CMK (cell line): ENCODE results near the gene TMEM208.
A peak's percentile ranks its signal among the peaks of the same experiment; 100 is the strongest.

ENCODE experiments used
- DNase-seq: peaks from one replicate; pipeline ENCODE4 v3.0.0-alpha.2; 2010; ENCODE audit warnings: low read depth

Gene TMEM208

DNA sequence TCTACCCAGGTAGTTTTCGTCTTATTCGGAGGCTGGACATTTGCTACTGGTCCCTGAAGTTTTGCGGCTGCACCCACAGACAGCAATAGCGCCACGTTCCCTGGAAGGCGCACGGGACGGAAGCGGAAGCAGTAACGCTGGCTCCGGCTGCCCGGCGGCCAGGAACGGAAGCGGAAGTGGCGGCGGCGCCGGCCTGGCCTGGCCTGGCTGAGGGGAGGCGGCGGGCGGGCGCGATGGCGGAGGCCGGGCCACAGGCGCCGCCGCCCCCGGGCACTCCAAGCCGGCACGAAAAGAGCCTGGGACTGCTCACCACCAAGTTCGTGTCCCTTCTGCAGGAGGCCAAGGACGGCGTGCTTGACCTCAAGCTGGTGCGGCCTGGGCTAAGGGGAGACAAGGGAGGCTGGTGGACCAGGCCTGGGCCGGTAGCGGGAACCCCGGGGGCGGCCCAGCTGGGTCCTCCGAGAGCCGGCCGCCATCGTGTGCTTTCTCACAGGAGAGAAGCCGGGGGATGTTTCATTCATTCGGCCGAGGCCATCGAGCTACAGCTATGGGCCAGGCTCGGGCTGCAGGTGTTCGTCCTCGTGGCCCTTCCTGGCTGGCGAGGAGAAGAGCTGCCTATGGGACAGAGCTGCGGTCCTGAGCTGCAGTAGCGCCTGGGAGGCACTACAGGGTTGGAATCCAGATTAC lies 34.8 kb upstream of the TMEM208 start, which contains the start of gene E2F4:
TSS of gene E2F4 (plus strand) at position 161 of the 687 bp plus-strand sequence. CDS start at position 234, 73 bp downstream.
- DNase-seq, result peak; percentile 85

DNA sequence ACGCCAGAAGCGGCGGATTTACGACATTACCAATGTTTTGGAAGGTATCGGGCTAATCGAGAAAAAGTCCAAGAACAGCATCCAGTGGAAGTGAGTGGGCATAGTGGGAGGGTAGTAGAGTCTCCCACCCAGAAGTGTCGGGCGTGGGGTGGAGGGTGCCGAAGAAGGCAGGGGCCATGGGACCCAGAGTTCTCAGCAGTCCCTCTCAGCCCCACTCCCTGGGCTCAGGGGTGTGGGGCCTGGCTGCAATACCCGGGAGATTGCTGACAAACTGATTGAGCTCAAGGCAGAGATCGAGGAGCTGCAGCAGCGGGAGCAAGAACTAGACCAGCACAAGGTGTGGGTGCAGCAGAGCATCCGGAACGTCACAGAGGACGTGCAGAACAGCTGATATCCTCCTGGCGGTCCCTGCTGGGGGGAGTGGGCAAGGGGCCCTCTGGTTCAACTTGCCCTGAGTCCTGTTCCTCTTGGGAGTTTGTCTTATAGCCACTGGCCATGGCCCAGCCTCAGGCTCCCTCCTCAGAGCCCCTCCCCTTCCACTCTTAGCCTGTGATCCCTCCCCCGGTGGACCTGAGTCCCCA lies 34.1 kb upstream of the TMEM208 start:
- no peak for DNase-seq

DNA sequence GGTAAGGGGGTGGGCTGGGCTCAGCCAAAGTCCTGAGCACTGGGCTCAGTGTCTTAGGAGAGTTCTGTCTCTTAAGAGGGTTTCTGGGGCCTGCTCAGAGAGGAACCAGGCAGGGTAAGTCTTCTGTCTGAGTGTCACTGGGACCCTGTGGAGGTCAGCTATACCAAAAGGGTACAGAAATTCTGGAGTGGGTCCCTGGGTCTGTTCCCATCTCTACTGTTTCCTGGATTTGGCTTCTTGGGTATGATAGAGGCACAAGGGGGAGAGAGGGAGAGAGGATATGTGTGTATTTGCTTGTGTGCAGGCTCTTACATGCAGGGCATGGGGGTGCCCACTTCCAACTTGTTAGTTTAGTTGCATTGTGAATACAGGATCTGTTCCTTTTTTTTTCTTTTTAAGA lies 33.4 kb upstream of the TMEM208 start:
- no peak for DNase-seq

DNA sequence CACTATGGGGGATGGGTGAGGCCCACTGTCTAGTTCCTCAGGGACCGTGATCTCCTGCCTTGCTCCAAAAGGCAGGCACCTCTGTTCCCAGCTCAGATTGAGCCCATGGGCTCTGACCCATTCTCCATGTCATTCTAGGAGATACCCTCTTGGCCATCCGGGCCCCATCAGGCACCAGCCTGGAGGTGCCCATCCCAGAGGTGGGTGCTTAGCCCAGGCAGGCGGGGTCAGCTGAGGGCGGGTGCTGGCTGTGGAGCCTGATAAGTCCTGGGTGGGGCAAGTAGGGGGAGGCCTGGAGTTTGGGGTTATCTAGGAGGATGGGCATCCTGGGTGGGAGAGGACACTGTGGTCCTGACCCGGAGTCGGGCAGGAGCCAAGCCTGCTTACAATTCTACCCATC lies 32.7 kb upstream of the TMEM208 start:
- no peak for DNase-seq

DNA sequence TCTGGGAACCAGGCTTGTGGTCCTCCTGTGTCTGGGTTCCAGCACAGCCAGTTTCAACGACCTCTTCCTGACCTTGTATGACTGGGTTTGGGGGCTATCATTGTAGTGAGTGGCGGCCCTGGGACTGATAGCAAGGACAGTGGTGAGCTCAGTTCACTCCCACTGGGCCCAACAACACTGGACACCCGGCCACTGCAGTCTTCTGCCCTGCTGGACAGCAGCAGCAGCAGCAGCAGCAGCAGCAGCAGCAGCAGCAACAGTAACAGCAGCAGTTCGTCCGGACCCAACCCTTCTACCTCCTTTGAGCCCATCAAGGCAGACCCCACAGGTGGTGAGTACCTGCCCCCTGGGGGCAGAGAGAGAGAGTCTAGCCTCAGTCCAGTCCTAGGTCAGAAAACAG lies 31.3 kb upstream of the TMEM208 start:
- no peak for DNase-seq

DNA sequence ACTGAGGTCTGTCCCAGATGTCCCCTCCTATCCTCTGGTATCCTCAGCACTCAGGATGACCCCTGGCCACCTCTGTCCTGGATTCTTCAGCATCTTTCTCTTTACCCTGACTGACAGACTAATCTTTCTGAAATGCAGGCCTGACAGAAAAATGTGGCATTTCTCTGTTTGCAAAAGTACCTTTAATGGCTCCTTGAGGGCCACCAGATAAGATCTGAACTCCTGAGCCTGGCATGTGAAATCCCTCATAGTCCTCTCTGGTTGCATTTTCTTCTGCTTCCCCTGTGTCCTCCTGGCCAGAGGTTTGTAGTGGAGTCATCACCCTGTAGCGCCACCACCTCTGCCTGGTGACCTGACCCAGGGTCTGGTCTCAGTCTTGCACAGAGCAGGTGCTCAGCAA lies 30.0 kb upstream of the TMEM208 start:
- no peak for DNase-seq

DNA sequence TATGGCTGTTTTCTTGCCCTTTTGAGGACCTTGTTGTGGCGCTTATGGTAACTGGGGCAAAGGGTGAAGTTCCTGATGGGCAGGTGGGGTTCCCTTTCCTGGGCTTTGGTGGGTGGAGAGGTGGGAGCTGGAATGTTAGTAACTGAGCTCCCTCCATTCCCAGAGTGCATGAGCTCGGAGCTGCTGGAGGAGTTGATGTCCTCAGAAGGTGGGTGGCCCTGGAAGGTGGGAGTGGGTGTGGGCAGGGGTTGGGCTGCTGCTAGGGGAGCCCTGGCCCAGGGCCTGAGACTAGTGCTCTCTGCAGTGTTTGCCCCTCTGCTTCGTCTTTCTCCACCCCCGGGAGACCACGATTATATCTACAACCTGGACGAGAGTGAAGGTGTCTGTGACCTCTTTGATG lies 29.2 kb upstream of the TMEM208 start:
- no peak for DNase-seq

DNA sequence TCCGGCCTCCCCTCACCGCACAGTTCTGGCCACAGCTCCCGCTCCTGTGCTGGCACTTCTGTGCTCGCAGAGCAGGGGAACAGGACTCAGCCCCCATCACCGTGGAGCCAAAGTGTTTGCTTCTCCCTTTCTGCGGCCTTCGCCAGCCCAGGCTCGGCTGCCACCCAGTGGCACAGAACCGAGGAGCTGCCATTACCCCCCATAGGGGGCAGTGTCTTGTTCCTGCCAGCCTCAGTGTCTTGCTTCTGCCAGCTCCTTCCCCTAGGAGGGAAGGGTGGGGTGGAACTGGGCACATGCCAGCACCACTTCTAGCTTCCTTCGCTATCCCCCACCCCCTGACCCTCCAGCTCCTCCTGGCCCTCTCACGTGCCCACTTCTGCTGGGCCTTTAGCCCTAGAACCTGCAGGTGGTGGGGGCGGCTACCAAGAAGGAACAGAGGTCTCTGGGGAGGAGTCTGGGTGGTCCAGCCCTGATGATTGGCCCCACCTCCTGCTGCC lies 28.6 kb upstream of the TMEM208 start:
- DNase-seq, result no peak

DNA sequence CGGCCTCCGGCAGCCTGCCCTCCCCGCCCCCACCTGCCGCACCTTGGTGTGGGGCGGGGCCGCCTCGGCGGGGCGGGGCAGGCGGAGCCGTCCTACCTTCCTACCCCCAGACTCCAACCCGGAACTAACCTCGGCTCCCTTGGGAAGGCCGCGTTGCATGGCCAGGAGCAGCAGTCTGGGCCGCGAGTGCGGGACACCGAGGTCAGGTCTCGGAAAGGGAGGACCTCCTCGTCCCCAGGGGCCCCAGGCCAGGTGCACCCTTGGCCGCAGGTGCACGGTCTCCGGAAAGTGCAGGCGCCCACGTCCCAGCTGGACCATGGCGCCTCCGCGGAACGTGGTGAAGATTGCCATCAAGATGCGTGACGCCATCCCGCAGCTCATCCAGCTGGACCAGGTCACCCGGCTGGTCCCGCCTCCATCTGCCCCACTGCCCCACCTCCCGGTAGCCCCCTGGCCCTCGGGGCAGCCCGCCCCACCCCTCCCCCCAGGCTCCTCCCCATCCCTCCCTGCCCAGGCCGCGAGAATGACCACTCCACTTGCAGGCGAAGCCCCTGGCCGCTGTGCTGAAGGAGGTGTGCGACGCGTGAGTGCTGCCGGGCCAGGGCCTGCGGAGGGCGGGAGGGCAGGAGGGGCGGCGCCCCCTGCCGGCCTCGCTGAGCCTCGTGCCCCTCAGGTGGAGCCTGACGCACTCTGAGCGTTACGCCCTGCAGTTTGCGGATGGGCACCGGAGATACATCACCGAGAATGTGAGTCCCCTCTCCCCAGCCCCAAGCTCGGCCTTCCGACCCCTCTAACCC lies 27.7 kb upstream of the TMEM208 start, which contains the start of gene ELMO3:
TSS of gene ELMO3 (plus strand) at position 121 of the 797 bp plus-strand sequence. CDS start at position 317, 196 bp downstream.
- no peak for DNase-seq

DNA sequence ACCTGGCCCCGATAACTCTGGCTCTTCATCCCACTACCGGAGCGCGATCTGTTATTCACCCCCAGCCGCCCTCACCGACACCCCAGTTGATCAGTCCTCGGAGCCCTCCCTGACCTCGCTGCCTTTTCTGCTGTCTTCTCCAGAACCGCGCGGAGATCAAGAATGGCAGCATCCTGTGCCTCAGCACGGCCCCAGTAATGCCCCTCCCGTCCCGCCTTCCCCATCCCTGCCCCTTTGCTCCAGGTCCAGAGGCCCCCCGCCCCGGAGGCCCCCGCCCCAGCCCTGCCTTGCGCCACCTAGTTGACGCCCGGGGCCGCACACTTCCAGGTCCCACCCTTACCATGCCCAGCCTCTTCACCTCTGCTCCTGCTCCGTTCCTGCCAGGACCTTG lies 27.1 kb upstream of the TMEM208 start:
- no peak for DNase-seq

DNA sequence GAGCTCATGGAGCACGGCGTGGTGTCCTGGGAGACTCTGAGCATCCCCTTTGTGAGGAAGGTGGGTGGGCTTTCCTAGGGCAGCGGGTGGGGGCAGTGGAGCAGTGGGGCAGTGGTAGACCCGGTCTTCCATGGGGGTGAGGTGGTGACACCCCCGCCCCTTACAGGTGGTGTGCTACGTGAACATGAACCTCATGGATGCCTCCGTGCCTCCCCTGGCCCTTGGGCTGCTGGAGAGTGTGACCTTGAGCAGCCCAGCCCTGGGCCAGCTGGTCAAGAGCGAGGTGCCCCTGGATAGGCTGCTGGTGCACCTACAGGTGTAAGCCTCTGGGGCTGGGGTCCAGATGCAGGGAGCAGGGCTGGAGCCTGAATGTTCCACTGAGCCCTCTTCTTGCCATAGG lies 26.4 kb upstream of the TMEM208 start:
- DNase-seq, result no peak

DNA sequence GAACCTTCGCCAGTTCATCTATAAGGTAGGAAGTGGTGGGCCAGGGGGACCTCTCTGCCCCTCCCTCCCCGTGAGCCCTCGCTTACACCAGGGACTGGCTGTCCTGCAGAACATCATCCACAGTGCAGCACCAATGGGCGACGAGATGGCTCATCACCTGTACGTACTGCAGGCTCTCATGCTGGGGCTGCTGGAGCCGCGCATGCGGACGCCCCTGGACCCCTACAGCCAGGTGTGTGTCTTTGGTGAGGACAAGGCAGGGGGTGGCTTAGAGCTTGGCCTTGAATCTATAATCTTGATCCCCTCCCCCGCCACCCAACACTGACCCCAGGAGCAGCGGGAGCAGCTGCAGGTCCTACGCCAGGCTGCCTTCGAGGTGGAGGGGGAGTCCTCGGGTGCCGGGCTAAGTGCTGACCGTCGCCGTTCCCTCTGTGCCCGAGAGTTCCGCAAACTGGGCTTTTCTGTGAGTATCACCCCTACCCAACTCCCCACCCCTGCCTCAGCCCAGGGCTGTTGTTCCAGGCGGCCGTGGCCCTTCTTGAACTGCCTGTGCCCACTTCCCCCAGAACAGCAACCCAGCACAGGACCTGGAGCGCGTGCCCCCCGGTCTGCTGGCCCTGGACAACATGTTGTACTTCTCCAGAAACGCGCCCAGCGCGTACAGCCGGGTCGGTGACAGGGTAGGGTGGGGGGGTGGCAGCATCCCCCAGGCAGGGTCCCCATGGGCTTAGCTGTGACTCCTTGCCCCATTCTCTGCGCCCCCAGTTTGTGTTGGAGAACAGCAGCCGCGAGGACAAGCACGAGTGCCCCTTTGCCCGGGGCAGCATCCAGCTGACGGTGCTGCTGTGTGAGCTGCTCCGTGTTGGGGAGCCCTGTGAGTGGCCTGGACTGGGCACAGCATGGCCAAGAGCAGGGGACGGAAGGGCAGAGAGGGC lies 25.3 kb upstream of the TMEM208 start:
- DNase-seq, result no peak

DNA sequence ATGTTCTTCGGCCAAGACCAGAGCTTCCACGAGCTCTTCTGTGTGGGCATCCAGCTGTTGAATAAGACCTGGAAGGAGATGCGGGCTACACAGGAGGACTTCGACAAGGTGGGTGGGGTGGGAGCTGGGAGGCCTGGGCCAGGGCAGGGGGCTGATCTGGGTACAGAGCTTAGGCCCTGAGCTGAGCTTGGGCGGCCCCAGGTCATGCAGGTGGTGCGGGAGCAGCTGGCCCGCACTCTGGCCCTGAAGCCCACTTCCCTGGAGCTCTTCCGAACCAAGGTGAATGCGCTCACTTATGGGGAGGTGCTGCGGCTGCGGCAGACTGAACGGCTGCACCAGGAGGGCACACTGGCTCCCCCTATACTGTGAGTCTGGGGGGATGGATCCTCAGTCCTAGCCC lies 24.5 kb upstream of the TMEM208 start:
- DNase-seq, result no peak

DNA sequence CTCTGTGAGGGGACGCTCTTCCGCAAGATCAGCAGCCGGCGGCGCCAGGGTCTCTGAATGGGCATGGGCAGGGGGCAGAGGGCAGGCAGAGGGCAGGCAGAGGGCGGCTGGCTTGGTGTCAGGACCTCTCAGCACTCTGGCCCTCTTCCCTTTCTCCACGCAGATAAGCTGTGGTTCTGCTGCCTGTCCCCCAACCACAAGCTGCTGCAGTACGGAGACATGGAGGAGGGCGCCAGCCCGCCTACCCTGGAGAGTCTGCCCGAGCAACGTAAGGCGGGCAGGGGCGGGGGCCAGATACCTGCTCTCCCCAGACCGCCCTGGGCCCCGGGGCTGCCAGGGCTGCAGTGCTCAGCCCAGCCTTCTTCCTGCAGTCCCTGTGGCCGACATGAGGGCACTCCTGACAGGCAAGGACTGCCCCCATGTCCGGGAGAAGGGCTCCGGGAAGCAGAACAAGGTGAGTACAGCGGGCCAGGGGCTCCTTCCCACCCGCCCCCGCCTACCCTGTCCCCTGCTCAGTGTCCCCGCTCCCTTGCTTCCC lies 23.9 kb upstream of the TMEM208 start:
- DNase-seq, result no peak

DNA sequence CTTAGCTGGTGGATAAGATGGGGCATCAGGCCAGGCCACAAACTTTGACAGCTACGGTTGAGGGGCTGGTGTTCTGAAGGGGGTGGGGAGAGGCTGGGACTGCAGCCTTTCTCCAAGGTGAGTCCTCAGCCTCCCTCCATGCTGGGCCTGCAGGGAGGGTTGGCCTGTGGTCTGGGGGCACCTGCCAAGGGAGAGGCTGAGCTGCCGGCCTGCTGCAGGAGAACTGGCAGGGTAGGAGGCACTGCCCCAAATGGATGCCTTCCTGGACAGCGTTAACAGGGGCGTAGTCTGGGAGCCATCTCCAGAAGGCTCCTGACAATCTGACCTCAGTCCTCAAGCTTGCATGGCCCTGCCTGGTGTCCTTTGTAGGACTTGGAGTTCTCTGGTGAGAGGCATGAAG lies 22.9 kb upstream of the TMEM208 start:
- DNase-seq, result no peak

DNA sequence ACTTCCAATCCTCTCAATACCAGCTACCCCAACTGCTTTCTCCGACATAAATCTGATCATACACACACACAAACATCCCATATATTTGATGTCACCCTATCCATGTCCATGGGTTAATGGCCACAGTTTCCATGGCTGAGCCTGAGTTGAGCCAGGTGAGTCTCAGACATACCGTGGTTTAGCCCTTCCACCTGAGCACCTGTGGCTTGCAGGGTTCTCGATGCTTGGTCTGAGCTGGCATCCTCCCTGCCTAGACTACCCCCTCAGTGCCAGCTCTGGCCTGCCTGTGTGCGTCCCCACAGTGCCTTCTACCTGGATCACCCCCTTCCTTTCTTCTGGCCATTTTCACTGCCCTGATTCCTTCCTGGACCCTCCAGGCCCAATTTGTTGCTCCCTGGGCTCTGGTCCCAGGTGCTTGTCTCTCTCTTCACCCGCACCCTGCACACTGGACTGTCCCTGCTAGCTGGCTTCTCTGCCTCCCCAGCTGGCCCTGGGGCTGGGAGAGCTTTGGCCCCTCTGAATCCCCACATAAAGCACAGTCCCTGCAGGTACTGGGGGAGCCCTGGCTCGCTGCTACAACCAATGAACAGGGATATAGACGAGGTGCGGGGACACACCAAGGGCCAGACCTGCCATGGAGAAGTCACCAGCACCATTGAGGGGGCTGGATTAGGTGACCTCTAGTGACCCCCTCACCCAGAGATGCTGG lies 20.6 kb upstream of the TMEM208 start:
- no peak for DNase-seq

DNA sequence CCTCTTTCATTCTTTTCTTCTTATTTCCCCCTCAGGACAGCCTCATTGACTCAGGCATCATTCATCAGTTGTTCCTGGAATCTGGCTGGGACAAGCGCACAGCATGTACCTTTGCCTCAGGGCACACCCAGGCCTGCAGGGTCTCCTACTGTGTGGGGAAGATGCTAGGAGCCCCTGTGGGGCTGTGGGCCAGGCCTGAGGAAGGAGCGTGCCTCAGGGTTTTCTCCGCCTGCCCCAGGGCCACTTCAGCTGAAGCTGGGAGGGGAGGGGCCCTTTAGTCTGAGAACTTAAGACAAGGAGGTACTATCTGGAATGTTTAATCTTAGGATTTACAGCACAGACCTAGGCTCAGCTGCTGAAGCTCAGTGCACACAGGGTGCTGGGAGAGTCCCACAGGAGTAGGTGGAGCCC lies 20.1 kb upstream of the TMEM208 start:
- DNase-seq, result no peak

DNA sequence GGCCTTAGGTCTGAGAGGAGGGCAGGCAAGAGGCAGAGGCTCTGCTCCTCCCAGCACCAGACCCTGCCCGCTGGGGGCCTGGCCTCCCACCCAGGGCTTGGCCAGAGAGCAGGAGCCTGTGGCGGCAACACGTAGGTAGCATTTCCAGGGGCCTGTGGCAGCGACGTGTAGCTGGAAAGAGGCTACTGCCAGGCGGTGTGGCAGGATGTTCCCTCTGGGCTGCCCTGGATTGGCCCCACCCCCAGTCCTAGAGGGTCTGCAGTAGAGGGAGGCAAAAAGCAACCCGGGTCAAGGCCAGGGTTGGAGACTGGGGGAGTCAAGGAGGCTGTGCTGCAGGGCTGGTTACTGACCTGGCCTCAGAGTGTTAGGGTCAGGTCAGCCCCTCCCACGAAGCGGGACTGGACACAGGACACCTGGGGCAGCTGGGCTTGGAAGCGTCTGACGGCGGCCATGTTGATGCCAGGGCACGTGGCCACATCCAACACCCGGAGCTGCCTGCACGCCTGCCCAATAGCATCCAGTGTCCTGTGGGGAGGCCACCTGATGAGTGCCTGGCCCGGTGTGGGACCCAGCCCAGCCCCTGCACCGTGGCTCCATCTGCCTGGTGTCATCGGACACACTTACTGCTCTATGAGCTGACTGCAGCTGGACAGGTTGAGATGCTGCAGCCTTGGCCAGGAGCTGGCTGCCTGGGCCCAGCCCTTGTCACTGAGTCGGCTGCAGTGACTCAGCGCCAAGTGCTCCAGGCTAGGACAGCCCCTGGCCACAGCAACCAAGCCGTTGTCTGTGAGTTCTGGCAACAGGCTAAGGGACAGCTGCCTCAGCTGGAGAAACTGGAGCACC lies 19.5 kb upstream of the TMEM208 start:
- DNase-seq, result no peak

DNA sequence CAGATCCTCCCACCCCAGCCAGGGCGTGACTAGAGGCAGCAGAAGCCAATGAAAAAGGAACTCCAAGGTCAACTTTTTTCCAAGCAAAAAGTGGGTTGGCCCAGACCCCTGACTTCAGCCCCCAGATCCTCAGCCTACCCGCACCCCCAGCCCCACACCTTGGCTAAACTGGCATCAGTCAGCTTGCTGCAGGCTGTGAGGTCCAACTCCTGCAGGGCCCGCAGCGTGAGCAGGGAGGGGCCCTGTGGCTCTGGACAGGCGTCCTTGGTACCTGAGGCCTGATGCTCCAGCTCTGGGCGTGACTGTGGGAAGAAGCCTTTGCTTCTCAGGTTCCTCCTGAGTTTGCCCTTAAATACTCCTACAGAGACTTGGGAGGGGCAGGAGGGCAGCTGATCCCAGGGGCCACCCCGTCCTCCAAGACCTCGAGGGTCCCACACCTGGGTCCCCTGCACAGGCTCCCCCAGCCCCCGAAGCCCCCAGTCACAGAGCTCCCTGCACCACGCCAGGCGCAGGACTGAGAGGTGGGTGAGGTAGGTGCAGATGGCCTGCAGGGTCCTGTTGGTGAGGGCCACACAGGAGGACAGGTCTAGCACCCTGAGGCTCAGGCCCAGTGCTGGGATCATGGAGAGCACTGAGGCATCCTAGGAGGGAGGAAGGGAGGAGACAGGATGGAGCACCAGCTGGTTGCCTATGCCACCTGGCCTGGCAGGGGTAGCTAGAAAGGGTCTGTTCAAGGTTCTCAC lies 18.6 kb upstream of the TMEM208 start:
- no peak for DNase-seq
